ENCODE measurements around the gene FOXL3. TPM values are rescaled to one million over a fixed set of nuclear protein-coding genes. Genes with fewer than 3 reads are reported as not detected.

FOXL3 gene
- total and polyA plus RNA-seq, 2 donors (not counting 1 experiment from before 2014, with no cell fraction given) = not detected

DNA sequence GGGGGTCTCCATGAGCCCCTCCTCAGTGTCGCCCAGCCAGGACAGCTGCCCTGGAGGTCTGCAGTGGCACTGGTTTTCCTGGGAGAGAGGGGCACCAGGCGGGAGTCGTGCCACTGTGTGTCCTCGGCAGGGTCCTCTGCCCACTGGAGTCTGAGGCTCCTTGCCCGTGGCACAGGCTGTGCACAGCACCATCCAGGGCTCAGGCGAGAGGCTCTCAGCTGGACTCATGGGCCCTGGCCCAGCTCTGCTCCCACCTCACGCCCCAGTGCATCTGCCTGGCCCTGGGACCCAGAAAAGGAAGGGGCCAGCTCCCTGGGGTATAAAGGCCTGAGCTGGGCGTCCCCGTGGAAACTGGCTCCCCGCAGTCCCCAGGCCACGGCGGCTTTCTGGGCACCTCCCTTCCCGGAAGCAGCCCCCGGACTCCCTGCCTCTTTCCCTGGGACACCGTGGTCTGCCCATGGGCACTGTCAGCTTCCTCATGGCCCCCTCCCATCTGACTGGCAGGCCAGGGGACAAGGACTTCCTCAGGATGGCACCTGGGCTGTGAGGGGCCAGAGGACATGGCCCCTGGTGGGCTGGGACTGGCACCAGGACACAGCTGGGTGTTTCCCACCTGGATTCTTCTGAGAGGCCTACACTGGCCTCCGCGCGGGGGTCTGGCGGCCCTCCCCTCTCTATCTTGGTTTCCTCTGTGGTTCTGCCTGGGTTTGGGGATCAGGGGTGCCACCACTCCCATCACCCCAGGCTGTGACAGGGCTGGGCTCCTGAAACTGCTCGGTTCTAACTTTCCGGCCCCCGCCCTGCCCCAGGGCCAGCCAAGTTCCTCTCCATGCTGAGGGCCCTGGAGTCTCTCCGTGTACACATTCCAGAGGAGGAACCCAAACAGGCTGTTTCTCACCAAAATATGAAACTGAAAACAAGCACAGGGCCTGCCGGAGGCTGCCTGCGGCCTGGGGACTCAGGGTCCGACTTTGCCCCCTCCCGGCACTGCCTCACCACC lies 5.5 kb downstream of the FOXL3 start:
- WGBS (ENCODE audit: insufficient coverage) = 85% methylated on average over 27 of the region's 27 CpGs
- Histone ChIP-seq H3K9me3 (ENCODE audit: control extremely low read depth in 1 of 3, control insufficient read depth in 2 of 3, insufficient read depth in 1 of 3, low read length in 2 of 3) (peaks cover 0 to 5% (median 0%) of the 10 kb centered on the region in 3 donors), H3K4me2 (replicated peaks; ENCODE audit: low read depth, low read length, poor library complexity, severe bottlenecking) (no peak overlapping the region), H4K20me1 (ENCODE audit: control insufficient read depth, insufficient read depth, low read length, poor library complexity, severe bottlenecking) (no peaks in the 10 kb centered on the region), H2AFZ (ENCODE audit: insufficient read depth, low read depth, low read length, poor library complexity, severe bottlenecking) (no peak overlapping the region), H3K4me1 (ENCODE audit: control insufficient read depth in 2 of 2, insufficient read depth in 2 of 2, low read length in 2 of 2) (no peaks in the 10 kb centered on the region), H3K4me3 (ENCODE audit: control extremely low read depth in 1 of 5, extremely low read depth in 1 of 5, insufficient read depth in 1 of 5, low read depth in 2 of 5, low read length in 4 of 5) (no peak overlapping the region), H3K27ac (ENCODE audit: low read length in 2 of 2) (no peak overlapping the region), H3K79me2 (ENCODE audit: control insufficient read depth, insufficient read depth, low read length) (no peaks in the 10 kb centered on the region), H3K27me3 (replicated peaks in 1 of 4; ENCODE audit: control extremely low read depth in 1 of 4, control insufficient read depth in 3 of 4, insufficient read depth in 4 of 4, low read length in 3 of 4) (peaks cover 0 to 15% (median 3%) of the 10 kb centered on the region in 4 experiments), H3K9ac (ENCODE audit: low read length) (no peak overlapping the region), H3K36me3 (replicated peaks in 1 of 2; ENCODE audit: control extremely low read depth in 1 of 2, control insufficient read depth in 1 of 2, extremely low read depth in 1 of 2, insufficient read depth in 2 of 2, low read length in 1 of 2) (no peaks in the 10 kb centered on the region)
- Mint-ChIP-seq H3K4me1 (no peaks in the 10 kb centered on the region), H3K27ac (no peak overlapping the region), H3K27me3 (peaks cover 13% of the 10 kb centered on the region), H3K4me3 (no peak overlapping the region), H3K9me3 (ENCODE audit: insufficient read depth) (no peaks in the 10 kb centered on the region)
- TF ChIP-seq, protein P1, sequence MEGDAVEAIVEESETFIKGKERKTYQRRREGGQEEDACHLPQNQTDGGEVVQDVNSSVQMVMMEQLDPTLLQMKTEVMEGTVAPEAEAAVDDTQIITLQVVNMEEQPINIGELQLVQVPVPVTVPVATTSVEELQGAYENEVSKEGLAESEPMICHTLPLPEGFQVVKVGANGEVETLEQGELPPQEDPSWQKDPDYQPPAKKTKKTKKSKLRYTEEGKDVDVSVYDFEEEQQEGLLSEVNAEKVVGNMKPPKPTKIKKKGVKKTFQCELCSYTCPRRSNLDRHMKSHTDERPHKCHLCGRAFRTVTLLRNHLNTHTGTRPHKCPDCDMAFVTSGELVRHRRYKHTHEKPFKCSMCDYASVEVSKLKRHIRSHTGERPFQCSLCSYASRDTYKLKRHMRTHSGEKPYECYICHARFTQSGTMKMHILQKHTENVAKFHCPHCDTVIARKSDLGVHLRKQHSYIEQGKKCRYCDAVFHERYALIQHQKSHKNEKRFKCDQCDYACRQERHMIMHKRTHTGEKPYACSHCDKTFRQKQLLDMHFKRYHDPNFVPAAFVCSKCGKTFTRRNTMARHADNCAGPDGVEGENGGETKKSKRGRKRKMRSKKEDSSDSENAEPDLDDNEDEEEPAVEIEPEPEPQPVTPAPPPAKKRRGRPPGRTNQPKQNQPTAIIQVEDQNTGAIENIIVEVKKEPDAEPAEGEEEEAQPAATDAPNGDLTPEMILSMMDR (IDR thresholded peaks at IDR 0.05) = no peak
- TF ChIP-seq EZH2 (IDR thresholded peaks at IDR 0.05; ENCODE audit: borderline replicate concordance, insufficient read depth, low read depth, low read length, poor library complexity, severe bottlenecking) = no peak
- DNase-seq (no peak), ATAC-seq (ENCODE audit: low read depth) (no peak)
- intact Hi-C loops (cut with micrococcal nuclease) = no loop called here
- ChIA-PET CTCF (no interaction called here), POLR2A (no interaction called here)

DNA sequence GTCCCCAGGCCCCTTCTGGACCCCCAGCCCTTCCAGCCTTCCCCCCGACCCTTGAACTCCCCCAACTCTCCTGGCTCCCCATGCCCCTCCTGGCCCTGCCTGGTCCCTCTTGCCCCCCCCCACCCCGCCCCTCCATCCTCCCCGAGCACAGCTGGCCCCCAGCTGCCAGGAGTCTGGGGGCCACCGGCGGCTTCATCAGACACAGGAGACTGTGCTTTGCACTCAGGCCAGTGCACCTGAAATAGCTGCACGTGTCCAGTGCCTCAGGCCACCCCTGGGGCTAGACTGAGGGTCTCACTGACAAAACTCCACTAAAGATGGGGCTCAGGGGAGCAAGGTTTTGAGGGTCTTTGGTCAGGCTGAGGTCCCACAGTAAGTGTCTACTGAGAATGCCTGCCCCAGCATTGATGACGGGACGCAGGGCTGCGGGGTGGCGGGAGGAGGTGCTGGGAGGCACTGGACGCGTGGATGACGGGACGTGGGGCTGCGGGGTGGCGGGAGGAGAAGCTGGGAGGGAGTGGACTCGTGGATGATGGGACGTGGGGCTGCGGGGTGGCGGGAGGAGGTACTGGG lies 6.5 kb downstream of the FOXL3 start:
- H3K27ac ChIP-seq (ENCODE audit: low read length in 2 of 2) = no peak overlapping the region
- H3K9ac ChIP-seq (ENCODE audit: low read length) = no peak overlapping the region
- ATAC-seq (ENCODE audit: low read depth) (no peak), DNase-seq (no peak)
- no peaks in the 10 kb centered on the region for H3K4me1 ChIP-seq (ENCODE audit: control insufficient read depth in 2 of 2, insufficient read depth in 2 of 2, low read length in 2 of 2)
- no peaks in the 10 kb centered on the region for H3K36me3 ChIP-seq (replicated peaks in 1 of 2; ENCODE audit: control extremely low read depth in 1 of 2, control insufficient read depth in 1 of 2, extremely low read depth in 1 of 2, insufficient read depth in 2 of 2, low read length in 1 of 2)
- no peak overlapping the region for H3K4me2 ChIP-seq (replicated peaks; ENCODE audit: low read depth, low read length, poor library complexity, severe bottlenecking)
- peaks cover 0 to 11% (median 3%) of the 10 kb centered on the region in 4 experiments for H3K27me3 ChIP-seq (replicated peaks in 1 of 4; ENCODE audit: control extremely low read depth in 1 of 4, control insufficient read depth in 3 of 4, insufficient read depth in 4 of 4, low read length in 3 of 4)
- TF ChIP-seq, protein P1 (IDR thresholded peaks at IDR 0.05) = no peak
- no peak for TF ChIP-seq EZH2 (IDR thresholded peaks at IDR 0.05; ENCODE audit: borderline replicate concordance, insufficient read depth, low read depth, low read length, poor library complexity, severe bottlenecking)
- no peak overlapping the region for H3K4me3 ChIP-seq (ENCODE audit: control extremely low read depth in 1 of 5, extremely low read depth in 1 of 5, insufficient read depth in 1 of 5, low read depth in 2 of 5, low read length in 4 of 5)
- peaks cover 0 to 12% (median 0%) of the 10 kb centered on the region in 3 donors for H3K9me3 ChIP-seq (ENCODE audit: control extremely low read depth in 1 of 3, control insufficient read depth in 2 of 3, insufficient read depth in 1 of 3, low read length in 2 of 3)
- ChIA-PET CTCF (no interaction called here), POLR2A (no interaction called here)
- peaks cover 12% of the 10 kb centered on the region for H3K27me3 Mint-ChIP-seq
- no peak overlapping the region for H3K4me3 Mint-ChIP-seq
- WGBS (ENCODE audit: insufficient coverage) = 80% methylated on average over 16 of the region's 20 CpGs
- peaks cover 2% of the 10 kb centered on the region for H3K9me3 Mint-ChIP-seq (ENCODE audit: insufficient read depth)
- no peaks in the 10 kb centered on the region for H3K4me1 Mint-ChIP-seq
- intact Hi-C loops (cut with micrococcal nuclease) = no loop called here
- H2AFZ ChIP-seq (ENCODE audit: insufficient read depth, low read depth, low read length, poor library complexity, severe bottlenecking) = no peak overlapping the region
- H4K20me1 ChIP-seq (ENCODE audit: control insufficient read depth, insufficient read depth, low read length, poor library complexity, severe bottlenecking) = no peaks in the 10 kb centered on the region
- H3K79me2 ChIP-seq (ENCODE audit: control insufficient read depth, insufficient read depth, low read length) = no peaks in the 10 kb centered on the region
- no peak overlapping the region for H3K27ac Mint-ChIP-seq
